ENCODE results near the gene ANKRD53.

ANKRD53 gene

GRCh38 chr2:70939839-70940580 is 38.4 kb upstream of the ANKRD53 start:
- H3K27me3 ChIP-seq (ENCODE audit: low read depth, low read length) = peaks cover 4% of the 10 kb centered on the region
- H2AFZ ChIP-seq (ENCODE audit: low read depth, low read length) = no peak overlapping the region
- no peaks in the 10 kb centered on the region for H4K20me1 ChIP-seq (ENCODE audit: insufficient read depth, low read length)
- no peak overlapping the region for H3K9ac ChIP-seq (ENCODE audit: low read length)
- no peaks in the 10 kb centered on the region for H3K9me3 ChIP-seq (ENCODE audit: insufficient read depth, low read length)
- TF ChIP-seq CTCF (IDR thresholded peaks at IDR 0.05; ENCODE audit: low read depth, low read length) (no peak), EZH2phosphoT487 (IDR thresholded peaks at IDR 0.05; ENCODE audit: low read depth) (no peak)
- H3K4me2 ChIP-seq (ENCODE audit: low read length) = no peak overlapping the region
- no peaks in the 10 kb centered on the region for H3K79me2 ChIP-seq (ENCODE audit: low read length)
- no peak overlapping the region for H3K4me3 ChIP-seq (ENCODE audit: low read length)
- no peaks in the 10 kb centered on the region for H3K36me3 ChIP-seq (replicated peaks; ENCODE audit: low read depth, low read length)
- no peaks in the 10 kb centered on the region for H3K4me1 ChIP-seq (ENCODE audit: low read length)
- H3K27ac ChIP-seq (ENCODE audit: low read length) = no peak overlapping the region

- Histone ChIP-seq H3K27me3 (ENCODE audit: low read depth, low read length) (no peaks in the 10 kb centered on the region), H3K4me2 (ENCODE audit: low read length) (no peak overlapping the region), H2AFZ (ENCODE audit: low read depth, low read length) (no peak overlapping the region), H4K20me1 (ENCODE audit: insufficient read depth, low read length) (no peaks in the 10 kb centered on the region), H3K9ac (ENCODE audit: low read length) (no peak overlapping the region), H3K4me3 (ENCODE audit: low read length) (no peak overlapping the region), H3K27ac (ENCODE audit: low read length) (no peak overlapping the region), H3K79me2 (ENCODE audit: low read length) (no peaks in the 10 kb centered on the region), H3K4me1 (ENCODE audit: low read length) (no peaks in the 10 kb centered on the region), H3K9me3 (ENCODE audit: insufficient read depth, low read length) (no peaks in the 10 kb centered on the region), H3K36me3 (replicated peaks; ENCODE audit: low read depth, low read length) (no peaks in the 10 kb centered on the region)
- TF ChIP-seq CTCF (IDR thresholded peaks at IDR 0.05; ENCODE audit: low read depth, low read length) (no peak), EZH2phosphoT487 (IDR thresholded peaks at IDR 0.05; ENCODE audit: low read depth) (no peak)
These were observed 37.2 kb upstream of the ANKRD53 start for GRCh38 chr2:70941186-70941585.

- Histone ChIP-seq H2AFZ (ENCODE audit: low read depth, low read length) (no peak overlapping the region), H3K27ac (ENCODE audit: low read length) (no peak overlapping the region), H3K9ac (ENCODE audit: low read length) (no peak overlapping the region), H3K4me3 (ENCODE audit: low read length) (no peak overlapping the region), H3K27me3 (ENCODE audit: low read depth, low read length) (no peaks in the 10 kb centered on the region), H3K79me2 (ENCODE audit: low read length) (no peaks in the 10 kb centered on the region), H4K20me1 (ENCODE audit: insufficient read depth, low read length) (no peaks in the 10 kb centered on the region), H3K4me1 (ENCODE audit: low read length) (0 out of 2 replicates have a peak, but pooled peaks cover 3% of the 10 kb centered on the region), H3K9me3 (ENCODE audit: insufficient read depth, low read length) (no peaks in the 10 kb centered on the region), H3K36me3 (replicated peaks; ENCODE audit: low read depth, low read length) (no peaks in the 10 kb centered on the region), H3K4me2 (ENCODE audit: low read length) (no peak overlapping the region)
- TF ChIP-seq EZH2phosphoT487 (IDR thresholded peaks at IDR 0.05; ENCODE audit: low read depth) (no peak), CTCF (IDR thresholded peaks at IDR 0.05; ENCODE audit: low read depth, low read length) (no peak)
These were observed 36.7 kb upstream of the ANKRD53 start for GRCh38 chr2:70941701-70942100.

GRCh38 chr2:70942396-70943204 is 35.8 kb upstream of the ANKRD53 start:
- H3K4me3 ChIP-seq (ENCODE audit: low read length) = no peak overlapping the region
- H3K27me3 ChIP-seq (ENCODE audit: low read depth, low read length) = no peaks in the 10 kb centered on the region
- H4K20me1 ChIP-seq (ENCODE audit: insufficient read depth, low read length) = no peaks in the 10 kb centered on the region
- TF ChIP-seq EZH2phosphoT487 (IDR thresholded peaks at IDR 0.05; ENCODE audit: low read depth) = no peak
- no peak for TF ChIP-seq CTCF (IDR thresholded peaks at IDR 0.05; ENCODE audit: low read depth, low read length)
- H3K9me3 ChIP-seq (ENCODE audit: insufficient read depth, low read length) = no peaks in the 10 kb centered on the region
- H3K4me1 ChIP-seq (ENCODE audit: low read length) = peaks cover 11% of the 10 kb centered on the region
- no peaks in the 10 kb centered on the region for H3K79me2 ChIP-seq (ENCODE audit: low read length)
- no peak overlapping the region for H2AFZ ChIP-seq (ENCODE audit: low read depth, low read length)
- no peak overlapping the region for H3K27ac ChIP-seq (ENCODE audit: low read length)
- no peak overlapping the region for H3K4me2 ChIP-seq (ENCODE audit: low read length)
- no peaks in the 10 kb centered on the region for H3K36me3 ChIP-seq (replicated peaks; ENCODE audit: low read depth, low read length)
- H3K9ac ChIP-seq (ENCODE audit: low read length) = no peak overlapping the region
